GM12878 (cell line): Measurements from ENCODE around the gene KLC3. TPM values are rescaled to one million over a fixed set of nuclear protein-coding genes. Genes with fewer than 3 reads are reported as not detected.

Source experiments
- ATAC-seq: fragments of 200-7000 bp; cut with Tn5 transposase; 3 replicates; pipeline ENCODE4 v1.9.1; 2020; ENCODE audit warnings: mild to moderate bottlenecking, moderate library complexity
- BruUV-seq: library from RNA; stranded (reverse); fragments of 400-500 nt; replicated peaks from 2 replicates; lab custom pipeline; 2021; lab: Mats Ljungman, UMichigan
- CTCF ChIA-PET: fragments of 300-600 bp; sonication (Branson Sonifier 250); formaldehyde crosslinking; extraction: SDS; loops from one replicate; lab custom pipeline; 2021; ENCODE audit warnings: inconsistent platforms; lab: Yijun Ruan, JAX
- POLR2A ChIA-PET: fragments of 350-600 bp; formaldehyde crosslinking; extraction: SDS; loops from one replicate; lab custom pipeline; 2021; ENCODE audit warnings: inconsistent platforms; lab: Charles Lee
- RAD21 ChIA-PET: fragments of 300-600 bp; sonication (Branson Sonifier 250); formaldehyde crosslinking; loops from one replicate; lab custom pipeline; 2023; ENCODE audit warnings: antibody characterized with exemption; ENCODE audit not compliant: unreplicated experiment; lab: Charles Lee
- SMC1A ChIA-PET: fragments of 300-600 bp; sonication (Branson Sonifier 250); formaldehyde crosslinking; loops from one replicate; lab custom pipeline; 2023; ENCODE audit not compliant: unreplicated experiment, uncharacterized antibody; lab: Charles Lee
- DNase-seq: peaks from one replicate; pipeline ENCODE4 v3.0.0-alpha.2; 2011; ENCODE audit warnings: low read depth, low spot score
- FAIRE-seq: peaks from 3 replicates; lab custom pipeline; 2011; peaks lifted over from hg19 to GRCh38; lab: Jason Lieb, UNC
- H2AFZ ChIP-seq: 2 replicates; pipeline ENCODE4 v1.6.0; 2011; ENCODE audit warnings: low read depth, low read length, control low read depth; ENCODE audit not compliant: control insufficient read depth
- H3K27ac ChIP-seq: 2 replicates; pipeline ENCODE4 v1.5.1; 2011; ENCODE audit warnings: control low read depth; ENCODE audit not compliant: control insufficient read depth, insufficient read depth
- H3K27me3 ChIP-seq, 2 experiments: replicated peaks in 1 of 2; 2 replicates each; pipeline versions ENCODE4 v1.6.0 to v1.6.1; 2011; ENCODE audit warnings: low read length in 1 of 2; ENCODE audit not compliant: control insufficient read depth in 2 of 2, insufficient read depth in 2 of 2
- H3K36me3 ChIP-seq, 2 experiments: 2 replicates each; pipeline ENCODE4 v1.5.1; 2011; ENCODE audit warnings: low read length in 1 of 2; ENCODE audit not compliant: control insufficient read depth in 2 of 2, insufficient read depth in 2 of 2
- H3K4me1 ChIP-seq: 2 replicates; pipeline ENCODE4 v1.6.1; 2011; ENCODE audit warnings: mild to moderate bottlenecking, low read length, moderate library complexity, mixed read lengths; ENCODE audit not compliant: control insufficient read depth, insufficient read depth
- H3K4me2 ChIP-seq: 2 replicates; pipeline ENCODE4 v1.6.0; 2011; ENCODE audit warnings: control low read depth; ENCODE audit not compliant: control insufficient read depth, insufficient read depth
- H3K4me3 ChIP-seq: fragments of 200-600 bp; sonication (generic); 2 replicates; pipeline ENCODE4 v1.5.1; 2016
- H3K79me2 ChIP-seq: 2 replicates; pipeline ENCODE4 v1.6.0; 2011; ENCODE audit warnings: low read length; ENCODE audit not compliant: control insufficient read depth, insufficient read depth
- H3K9ac ChIP-seq: 2 replicates; pipeline ENCODE4 v1.8.0; 2011; ENCODE audit warnings: low read length, control low read depth, mixed read lengths; ENCODE audit not compliant: control insufficient read depth, insufficient read depth
- H3K9me3 ChIP-seq: replicated peaks from 3 replicates; pipeline ENCODE4 v1.5.1; 2011; ENCODE audit warnings: mild to moderate bottlenecking, low read length; ENCODE audit not compliant: control insufficient read depth, insufficient read depth
- H4K20me1 ChIP-seq: 2 replicates; pipeline ENCODE4 v1.6.0; 2011; ENCODE audit not compliant: control insufficient read depth, insufficient read depth
- E2F4 ChIP-seq: IDR thresholded peaks from 2 replicates; pipeline ENCODE4 v1.6.1; 2012; ENCODE audit warnings: low read depth, low read length, improper control_type of control experiment
- EGR1 ChIP-seq, 2 experiments: IDR thresholded peaks; 1 replicate in 1 of 2; 2 replicates in 1 of 2; pipeline ENCODE4 v1.6.1; 2011 to 2012; ENCODE audit warnings: low read depth in 2 of 2, low read length in 2 of 2, borderline replicate concordance in 1 of 2, mild to moderate bottlenecking in 1 of 2, moderate library complexity in 1 of 2
- FOXK2 ChIP-seq: fragments of 450-650 bp; IDR thresholded peaks from 2 replicates; pipeline ENCODE4 v1.6.1; 2017; ENCODE audit warnings: mild to moderate bottlenecking, moderate library complexity
- KLF5 ChIP-seq: fragments of 450-650 bp; IDR thresholded peaks from 2 replicates; pipeline ENCODE4 v1.6.1; 2014; ENCODE audit warnings: mild to moderate bottlenecking; ENCODE audit not compliant: partially characterized antibody
- NBN ChIP-seq: fragments of 450-650 bp; IDR thresholded peaks from 2 replicates; pipeline ENCODE4 v1.6.1; 2016
- WRNIP1 ChIP-seq: IDR thresholded peaks from 2 replicates; pipeline ENCODE4 v1.6.1; 2011; ENCODE audit warnings: low read depth, low read length, improper control_type of control experiment, borderline replicate concordance
- ZZZ3 ChIP-seq: IDR thresholded peaks from 2 replicates; pipeline ENCODE4 v1.6.1; 2011; ENCODE audit warnings: low read depth; ENCODE audit not compliant: control insufficient read depth, insufficient read length
- WGBS: methylation state at CpG from one replicate; pipeline ENCODE4 v1.1.6; 2016; ENCODE audit warnings: low lambda C conversion rate; ENCODE audit not compliant: insufficient replicate concordance, insufficient coverage; ENCODE audit errors: missing lambda C conversion rate; 5-methylcytosine and 5-hydroxymethylcytosine counted together
- in situ Hi-C: fragments of 300-500 bp; cut with MboI; formaldehyde crosslinking; loops from 9 replicates; pipeline ENCODE4 v1.14.3; 2018; ENCODE audit warnings: mixed read lengths
- intact Hi-C: fragments of 100-400 bp; cut with micrococcal nuclease; formaldehyde crosslinking; loops from one replicate; pipeline ENCODE4 v1.14.2; 2022; ENCODE audit not compliant: unreplicated experiment
- polyA plus RNA-seq, 11 experiments: library from polyadenylated mRNA; depleted of rRNA in 4 of 11; unstranded in 6 of 11; stranded (reverse) in 5 of 11; fragments of >200 nt; fragmentation: Nextera tagmentation in 4 of 11; fragmentation: Illumina TruSeq in 1 of 11; extraction: Ambion mirVana in 4 of 11; extraction: Trizol in 1 of 11; gene quantifications; 1 replicate in 1 of 11; 2 replicates in 10 of 11; pipeline versions ENCODE4 v1.2.1 to v1.2.3, GENCODE V29; 2011 to 2016; ENCODE audit warnings: inconsistent platforms in 2 of 11, missing spikeins in 2 of 11, low read depth in 1 of 11
- total RNA-seq, 4 experiments: library from RNA; depleted of rRNA in 3 of 4; stranded (reverse); fragments of >200 nt in 3 of 4; fragmentation: Illumina TruSeq in 1 of 4; extraction: Trizol in 1 of 4; gene quantifications; 2 replicates each; pipeline versions ENCODE4 v1.2.1 to v1.2.3, GENCODE V29; 2013 to 2021
- TF ChIP-seq, protein P1 (sequence below): fragments of 450-650 bp; IDR thresholded peaks from 2 replicates; pipeline ENCODE4 v1.6.1; 2017; ENCODE audit warnings: borderline replicate concordance

Gene KLC3
- total and polyA plus RNA-seq, 10 of the 15 experiments (the other 5 are each of a cell fraction or from before 2014, with no cell fraction given), result 0.03 to 0.38 (median 0.28) TPM; not detected in 5

- Histone ChIP-seq H3K9ac (no peak overlapping the region), H4K20me1 (no peaks in the 10 kb centered on the region), H3K27ac (no peak overlapping the region), H3K27me3 (peaks cover 0 to 3% of the 10 kb centered on the region in 2 experiments; a peak in 2 of 4 replicates), H3K4me2 (no peak overlapping the region), H3K9me3 (no peaks in the 10 kb centered on the region), H3K36me3 (no peaks in the 10 kb centered on the region), H3K79me2 (no peaks in the 10 kb centered on the region), H3K4me1 (no peaks in the 10 kb centered on the region), H2AFZ (no peak overlapping the region), H3K4me3 (no peak overlapping the region)
- ChIA-PET SMC1A (no interaction called here), RAD21 (no interaction called here), CTCF (no interaction called here), POLR2A (no interaction called here)
- no peak for TF ChIP-seq KLF5
- TF ChIP-seq, protein P1, sequence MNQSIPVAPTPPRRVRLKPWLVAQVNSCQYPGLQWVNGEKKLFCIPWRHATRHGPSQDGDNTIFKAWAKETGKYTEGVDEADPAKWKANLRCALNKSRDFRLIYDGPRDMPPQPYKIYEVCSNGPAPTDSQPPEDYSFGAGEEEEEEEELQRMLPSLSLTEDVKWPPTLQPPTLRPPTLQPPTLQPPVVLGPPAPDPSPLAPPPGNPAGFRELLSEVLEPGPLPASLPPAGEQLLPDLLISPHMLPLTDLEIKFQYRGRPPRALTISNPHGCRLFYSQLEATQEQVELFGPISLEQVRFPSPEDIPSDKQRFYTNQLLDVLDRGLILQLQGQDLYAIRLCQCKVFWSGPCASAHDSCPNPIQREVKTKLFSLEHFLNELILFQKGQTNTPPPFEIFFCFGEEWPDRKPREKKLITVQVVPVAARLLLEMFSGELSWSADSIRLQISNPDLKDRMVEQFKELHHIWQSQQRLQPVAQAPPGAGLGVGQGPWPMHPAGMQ, result no peak
- TF ChIP-seq WRNIP1, result no peak
- no peak for TF ChIP-seq FOXK2
- TF ChIP-seq NBN, result no peak
- TF ChIP-seq E2F4, result no peak
- TF ChIP-seq ZZZ3, result no peak
- no peak for TF ChIP-seq EGR1 (IDR thresholded peaks at IDR 0.05; ENCODE audit: borderline replicate concordance in 1 of 2, low read depth in 2 of 2, low read length in 2 of 2)
- in situ Hi-C loops (no loop called here), intact Hi-C loops (no loop called here)
- no peak for FAIRE-seq
- BruUV-seq, result no TSS peak
- ATAC-seq, result no peak
- DNase-seq, result no peak
- 55% methylated on average over 4 of the region's 7 CpGs for WGBS
Observed at GRCh38 chr19:45321848-45322247, 18.7 kb upstream of the KLC3 start.
